CD4-positive, alpha-beta T cell treated with Interleukin-21 for 1 hour (primary cell): Measurements from ENCODE around the gene MYL12A.

Experiments
- DNase-seq: peaks from one replicate; pipeline ENCODE4 v3.0.0-alpha.2; 2020

The MYL12A gene

GRCh38 chr18:3226048-3226447 lies 21.6 kb upstream of the MYL12A start:
- DNase-seq = no peak

- no peak for DNase-seq
Observed at GRCh38 chr18:3230401-3231334, 16.9 kb upstream of the MYL12A start.

- DNase-seq = no peak
Observed at GRCh38 chr18:3233004-3233403, 14.6 kb upstream of the MYL12A start.

- DNase-seq = no peak
Observed at GRCh38 chr18:3233433-3234168, 14.0 kb upstream of the MYL12A start.

- no peak for DNase-seq
Observed at GRCh38 chr18:3234457-3234856, 13.1 kb upstream of the MYL12A start.

- DNase-seq = no peak
Observed at GRCh38 chr18:3235846-3236245, 11.8 kb upstream of the MYL12A start.

- no peak for DNase-seq
Observed at GRCh38 chr18:3236470-3236869, 11.1 kb upstream of the MYL12A start.

GRCh38 chr18:3238742-3239141 lies 8.9 kb upstream of the MYL12A start:
- no peak for DNase-seq

- DNase-seq = no peak
Observed at GRCh38 chr18:3245185-3245564, 2.4 kb upstream of the MYL12A start.

- DNase-seq = peak; percentile 83
Observed at GRCh38 chr18:3245853-3246634, 1.6 kb upstream of the MYL12A start.

- DNase-seq = no peak
Observed at GRCh38 chr18:3246635-3247239, 864 bp upstream of the MYL12A start.

- DNase-seq = no peak
Observed at GRCh38 chr18:3248062-3248657, 559 bp downstream of the MYL12A start.

- DNase-seq = peak; percentile 72
Observed at GRCh38 chr18:3248658-3249359, 1.2 kb downstream of the MYL12A start.

- peak; percentile 27 for DNase-seq
Observed at GRCh38 chr18:3250237-3251107, 2.9 kb downstream of the MYL12A start.

GRCh38 chr18:3251249-3251962 lies 3.8 kb downstream of the MYL12A start:
- DNase-seq = no peak

GRCh38 chr18:3251963-3252277 lies 4.3 kb downstream of the MYL12A start:
- no peak for DNase-seq

GRCh38 chr18:3252843-3253242 lies 5.2 kb downstream of the MYL12A start:
- no peak for DNase-seq

GRCh38 chr18:3254725-3255124 lies 7.1 kb downstream of the MYL12A start:
- DNase-seq = no peak

- no peak for DNase-seq
Observed at GRCh38 chr18:3255611-3256165, 8.1 kb downstream of the MYL12A start.
